Measurements from ENCODE around the gene MAN1A1. TPM values are rescaled to one million over a fixed set of nuclear protein-coding genes. Genes with fewer than 3 reads are reported as not detected.
A peak's percentile ranks its signal among the peaks of the same experiment; 100 is the strongest.

MAN1A1 gene
- polyA plus RNA-seq, 3 donors: 11.0 to 20.4 (median 16.1) TPM

GRCh38 chr6:119348748-119349360 lies 707 bp downstream of the MAN1A1 start:
- peaks cover 55% of the 10 kb centered on the region for H3K4me1 Mint-ChIP-seq
- H3K27ac Mint-ChIP-seq: peak overlapping the region in 6 of 7 donors; percentile 35 to 93 (median 82)
- Histone ChIP-seq H3K9me3 (replicated peaks in 1 of 2; ENCODE audit: control insufficient read depth in 1 of 2, insufficient read depth in 1 of 2, low read length in 2 of 2) (no peaks in the 10 kb centered on the region), H2AFZ (ENCODE audit: insufficient read depth, low read depth, low read length, poor library complexity, severe bottlenecking) (peak overlapping the region; percentile 81), H3K4me2 (replicated peaks; ENCODE audit: extremely low read depth, low read length, poor library complexity, severe bottlenecking) (peak overlapping the region; percentile 90), H3K27me3 (ENCODE audit: control insufficient read depth in 2 of 2, insufficient read depth in 2 of 2, low read length in 2 of 2) (no peaks in the 10 kb centered on the region), H3K4me1 (ENCODE audit: control insufficient read depth in 1 of 2, insufficient read depth in 2 of 2, low read length in 2 of 2) (peaks cover 36 to 44% of the 10 kb centered on the region in 2 donors), H3K36me3 (replicated peaks in 1 of 2; ENCODE audit: control insufficient read depth in 1 of 2, insufficient read depth in 2 of 2, low read length in 2 of 2) (no peaks in the 10 kb centered on the region), H3K4me3 (replicated peaks in 1 of 3; ENCODE audit: low read depth in 2 of 3, low read length in 3 of 3) (peak overlapping the region; percentile 95 to 96 (median 95)), H3K79me2 (ENCODE audit: insufficient read depth, low read length) (peaks cover 90% of the 10 kb centered on the region), H3K9ac (ENCODE audit: insufficient read depth, low read length, poor library complexity, severe bottlenecking) (peak overlapping the region; percentile 90), H3K27ac (ENCODE audit: low read depth in 1 of 2, low read length in 2 of 2) (peak overlapping the region in 1 of 2 donors; percentile 91), H4K20me1 (ENCODE audit: insufficient read depth, low read length) (peaks cover 11% of the 10 kb centered on the region)
- H3K9me3 Mint-ChIP-seq: no peaks in the 10 kb centered on the region
- H3K36me3 Mint-ChIP-seq: peaks cover 9 to 11% of the 10 kb centered on the region in 2 donors
- H3K27me3 Mint-ChIP-seq (ENCODE audit: low read depth in 3 of 3): peaks cover 3 to 8% (median 5%) of the 10 kb centered on the region in 3 donors
- TF ChIP-seq, protein P1, sequence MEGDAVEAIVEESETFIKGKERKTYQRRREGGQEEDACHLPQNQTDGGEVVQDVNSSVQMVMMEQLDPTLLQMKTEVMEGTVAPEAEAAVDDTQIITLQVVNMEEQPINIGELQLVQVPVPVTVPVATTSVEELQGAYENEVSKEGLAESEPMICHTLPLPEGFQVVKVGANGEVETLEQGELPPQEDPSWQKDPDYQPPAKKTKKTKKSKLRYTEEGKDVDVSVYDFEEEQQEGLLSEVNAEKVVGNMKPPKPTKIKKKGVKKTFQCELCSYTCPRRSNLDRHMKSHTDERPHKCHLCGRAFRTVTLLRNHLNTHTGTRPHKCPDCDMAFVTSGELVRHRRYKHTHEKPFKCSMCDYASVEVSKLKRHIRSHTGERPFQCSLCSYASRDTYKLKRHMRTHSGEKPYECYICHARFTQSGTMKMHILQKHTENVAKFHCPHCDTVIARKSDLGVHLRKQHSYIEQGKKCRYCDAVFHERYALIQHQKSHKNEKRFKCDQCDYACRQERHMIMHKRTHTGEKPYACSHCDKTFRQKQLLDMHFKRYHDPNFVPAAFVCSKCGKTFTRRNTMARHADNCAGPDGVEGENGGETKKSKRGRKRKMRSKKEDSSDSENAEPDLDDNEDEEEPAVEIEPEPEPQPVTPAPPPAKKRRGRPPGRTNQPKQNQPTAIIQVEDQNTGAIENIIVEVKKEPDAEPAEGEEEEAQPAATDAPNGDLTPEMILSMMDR (IDR thresholded peaks at IDR 0.05): no peak
- intact Hi-C loops (cut with micrococcal nuclease): loop anchor here (5.0 kb wide), 2 partner anchors 37 to 202 kb away; no protein-coding TSS in a partner anchor
- WGBS (ENCODE audit: insufficient coverage): under 1% methylated on average over 75 of the region's 75 CpGs
- DNase-seq: peak in 1 of 3 donors; percentile 23
- peak overlapping the region; percentile 95 to 96 for H3K4me3 Mint-ChIP-seq

DNA sequence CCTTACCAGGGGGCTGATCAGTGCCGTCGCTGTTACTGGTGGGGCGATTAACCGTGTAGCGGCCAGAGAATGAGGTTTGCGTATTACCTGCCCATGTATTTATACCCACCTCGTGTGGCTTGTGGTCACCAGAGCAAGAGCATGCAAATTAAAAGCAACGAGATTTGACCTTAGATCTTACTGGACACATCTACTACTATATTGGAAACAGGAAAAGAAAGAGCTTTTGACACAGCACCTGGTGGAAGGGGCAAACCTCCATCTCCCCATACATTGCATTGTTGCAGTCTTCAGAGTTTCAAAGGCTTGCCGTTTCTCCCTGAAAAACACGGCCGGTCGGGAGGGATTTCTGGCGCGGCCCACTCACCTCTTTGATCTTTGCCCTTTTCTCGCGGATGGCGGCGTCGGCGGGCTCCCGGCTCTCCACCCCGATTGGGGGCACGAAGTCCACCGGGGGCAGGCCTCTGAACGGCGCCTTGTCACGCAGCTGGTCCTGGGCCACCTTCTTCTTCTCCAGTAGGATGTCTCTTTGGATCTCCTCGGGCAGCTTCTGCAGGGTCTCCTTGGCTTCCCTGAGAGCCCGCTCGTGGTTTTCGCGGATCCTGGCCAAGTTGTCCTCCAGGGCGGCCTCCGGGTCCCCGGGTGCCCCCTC lies 1.3 kb downstream of the MAN1A1 start:
- Histone ChIP-seq H3K79me2 (ENCODE audit: insufficient read depth, low read length) (peaks cover 95% of the 10 kb centered on the region), H2AFZ (ENCODE audit: insufficient read depth, low read depth, low read length, poor library complexity, severe bottlenecking) (peak overlapping the region; percentile 81), H3K36me3 (replicated peaks in 1 of 2; ENCODE audit: control insufficient read depth in 1 of 2, insufficient read depth in 2 of 2, low read length in 2 of 2) (no peaks in the 10 kb centered on the region), H3K9me3 (replicated peaks in 1 of 2; ENCODE audit: control insufficient read depth in 1 of 2, insufficient read depth in 1 of 2, low read length in 2 of 2) (no peaks in the 10 kb centered on the region), H3K27ac (ENCODE audit: low read depth in 1 of 2, low read length in 2 of 2) (peak overlapping the region in 1 of 2 donors; percentile 91), H3K4me2 (replicated peaks; ENCODE audit: extremely low read depth, low read length, poor library complexity, severe bottlenecking) (peak overlapping the region; percentile 90), H3K27me3 (ENCODE audit: control insufficient read depth in 2 of 2, insufficient read depth in 2 of 2, low read length in 2 of 2) (no peaks in the 10 kb centered on the region), H3K4me1 (ENCODE audit: control insufficient read depth in 1 of 2, insufficient read depth in 2 of 2, low read length in 2 of 2) (peaks cover 33 to 38% of the 10 kb centered on the region in 2 donors), H4K20me1 (ENCODE audit: insufficient read depth, low read length) (peaks cover 11% of the 10 kb centered on the region), H3K4me3 (replicated peaks in 1 of 3; ENCODE audit: low read depth in 2 of 3, low read length in 3 of 3) (peak overlapping the region; percentile 95 to 96 (median 95)), H3K9ac (ENCODE audit: insufficient read depth, low read length, poor library complexity, severe bottlenecking) (peak overlapping the region; percentile 90)
- peaks cover 11 to 12% of the 10 kb centered on the region in 2 donors for H3K36me3 Mint-ChIP-seq
- peaks cover 3 to 8% (median 5%) of the 10 kb centered on the region in 3 donors for H3K27me3 Mint-ChIP-seq (ENCODE audit: low read depth in 3 of 3)
- intact Hi-C loops (cut with micrococcal nuclease): loop anchor here (5.0 kb wide), 2 partner anchors 36 to 201 kb away; no protein-coding TSS in a partner anchor
- H3K27ac Mint-ChIP-seq: peak overlapping the region; percentile 46 to 86 (median 77)
- H3K4me3 Mint-ChIP-seq: peak overlapping the region; percentile 95 to 96
- H3K9me3 Mint-ChIP-seq: no peaks in the 10 kb centered on the region
- 0% methylated on average over 29 of the region's 35 CpGs for WGBS (ENCODE audit: insufficient coverage)
- peak in 1 of 3 donors; percentile 15 for DNase-seq
- H3K4me1 Mint-ChIP-seq: peaks cover 49% of the 10 kb centered on the region
- TF ChIP-seq, protein P1 (IDR thresholded peaks at IDR 0.05): no peak

Measured in CD14-positive monocyte (primary cell).